Neural progenitor cell (in vitro differentiated cells): Measurements from ENCODE around the gene TGFBR3.

Experiments
- EZH2 ChIP-seq: fragments of 200-600 bp; sonication (generic); IDR thresholded peaks from 2 replicates; pipeline ENCODE4 v1.6.1; 2017; ENCODE audit warnings: antibody characterized with exemption, mild to moderate bottlenecking, moderate library complexity
- TF ChIP-seq, protein P1 (sequence below): fragments of 200-600 bp; sonication (generic); IDR thresholded peaks from 2 replicates; pipeline ENCODE4 v1.5.1; 2017; ENCODE audit warnings: antibody characterized with exemption, mild to moderate bottlenecking

DNA sequence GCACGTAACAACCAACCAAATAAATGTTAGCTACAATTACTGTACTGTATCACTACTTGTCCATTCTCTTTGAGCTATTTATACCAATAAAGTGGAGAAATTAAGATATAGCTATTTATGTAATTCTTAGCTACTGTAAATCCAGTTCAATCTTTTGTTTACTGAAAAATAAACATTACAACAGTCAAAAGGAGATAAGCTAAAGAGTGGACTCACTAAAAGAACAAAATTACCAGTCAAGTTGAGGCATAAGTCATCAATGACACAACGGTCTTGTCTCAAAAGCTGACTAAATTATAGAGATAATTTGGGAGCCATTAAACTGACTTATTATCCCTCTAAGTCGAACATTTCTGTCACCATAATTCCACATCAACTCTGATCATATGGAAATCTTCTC is 22.5 kb downstream of the TGFBR3 start:
- TF ChIP-seq, protein P1, sequence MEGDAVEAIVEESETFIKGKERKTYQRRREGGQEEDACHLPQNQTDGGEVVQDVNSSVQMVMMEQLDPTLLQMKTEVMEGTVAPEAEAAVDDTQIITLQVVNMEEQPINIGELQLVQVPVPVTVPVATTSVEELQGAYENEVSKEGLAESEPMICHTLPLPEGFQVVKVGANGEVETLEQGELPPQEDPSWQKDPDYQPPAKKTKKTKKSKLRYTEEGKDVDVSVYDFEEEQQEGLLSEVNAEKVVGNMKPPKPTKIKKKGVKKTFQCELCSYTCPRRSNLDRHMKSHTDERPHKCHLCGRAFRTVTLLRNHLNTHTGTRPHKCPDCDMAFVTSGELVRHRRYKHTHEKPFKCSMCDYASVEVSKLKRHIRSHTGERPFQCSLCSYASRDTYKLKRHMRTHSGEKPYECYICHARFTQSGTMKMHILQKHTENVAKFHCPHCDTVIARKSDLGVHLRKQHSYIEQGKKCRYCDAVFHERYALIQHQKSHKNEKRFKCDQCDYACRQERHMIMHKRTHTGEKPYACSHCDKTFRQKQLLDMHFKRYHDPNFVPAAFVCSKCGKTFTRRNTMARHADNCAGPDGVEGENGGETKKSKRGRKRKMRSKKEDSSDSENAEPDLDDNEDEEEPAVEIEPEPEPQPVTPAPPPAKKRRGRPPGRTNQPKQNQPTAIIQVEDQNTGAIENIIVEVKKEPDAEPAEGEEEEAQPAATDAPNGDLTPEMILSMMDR: no peak
- no peak for TF ChIP-seq EZH2
